IPS-NIHi11 (cell line): Measurements from ENCODE around the gene WASHC1.
"Not testable (repeated sequence)": the region's sequence is repeated elsewhere in the genome, so short reads cannot be mapped to it uniquely, and the experiment has no call there.

Source experiments
- DNase-seq: peaks from one replicate; pipeline ENCODE4 v3.0.0; 2012; ENCODE audit warnings: mixed read lengths, low spot score

The WASHC1 gene

DNA sequence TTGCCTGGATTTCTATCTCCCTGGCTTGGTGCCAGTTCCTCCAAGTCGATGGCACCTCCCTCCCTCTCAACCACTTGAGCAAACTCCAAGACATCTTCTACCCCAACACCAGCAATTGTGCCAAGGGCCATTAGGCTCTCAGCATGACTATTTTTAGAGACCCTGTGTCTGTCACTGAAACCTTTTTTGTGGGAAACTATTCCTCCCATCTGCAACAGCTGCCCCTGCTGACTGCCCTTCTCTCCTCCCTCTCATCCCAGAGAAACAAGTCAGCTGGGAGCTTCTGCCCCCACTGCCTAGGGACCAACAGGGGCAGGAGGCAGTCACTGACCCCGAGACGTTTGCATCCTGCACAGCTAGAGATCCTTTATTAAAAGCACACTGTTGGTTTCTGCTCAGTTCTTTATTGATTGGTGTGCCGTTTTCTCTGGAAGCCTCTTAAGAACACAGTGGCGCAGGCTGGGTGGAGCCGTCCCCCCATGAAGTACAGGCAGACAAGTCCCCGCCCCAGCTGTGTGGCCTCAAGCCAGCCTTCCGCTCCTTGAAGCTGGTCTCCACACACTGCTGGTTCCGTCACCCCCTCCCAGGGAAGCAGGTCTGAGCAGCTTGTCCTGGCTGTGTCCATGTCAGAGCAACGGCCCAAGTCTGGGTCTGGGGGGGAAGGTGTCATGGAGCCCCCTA lies 15.0 kb downstream of the WASHC1 start:
- not testable (repeated sequence) for DNase-seq

- not testable (repeated sequence) for DNase-seq
Measured at GRCh38 chr9:11206-11605, 18.1 kb downstream of the WASHC1 start.

DNA sequence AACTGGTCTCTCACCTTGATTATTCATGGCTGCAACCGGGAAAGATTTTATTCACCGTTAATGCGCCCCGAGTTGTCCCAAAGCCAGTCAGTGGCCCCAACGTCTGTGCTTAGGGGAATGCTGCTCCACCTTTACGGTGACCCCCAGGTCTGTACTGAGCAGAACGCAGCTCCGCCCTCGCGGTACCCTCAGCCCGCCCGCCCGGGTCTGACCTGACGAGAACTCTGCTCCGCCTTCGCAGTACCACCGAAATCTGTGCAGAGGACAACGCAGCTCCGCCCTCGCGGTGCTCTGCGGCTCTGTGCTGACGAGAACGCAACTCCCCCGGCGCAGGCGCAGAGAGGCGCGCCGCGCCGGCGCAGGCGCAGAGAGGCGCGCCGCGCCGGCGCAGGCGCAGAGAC lies 18.6 kb downstream of the WASHC1 start:
- DNase-seq = not testable (repeated sequence)

DNA sequence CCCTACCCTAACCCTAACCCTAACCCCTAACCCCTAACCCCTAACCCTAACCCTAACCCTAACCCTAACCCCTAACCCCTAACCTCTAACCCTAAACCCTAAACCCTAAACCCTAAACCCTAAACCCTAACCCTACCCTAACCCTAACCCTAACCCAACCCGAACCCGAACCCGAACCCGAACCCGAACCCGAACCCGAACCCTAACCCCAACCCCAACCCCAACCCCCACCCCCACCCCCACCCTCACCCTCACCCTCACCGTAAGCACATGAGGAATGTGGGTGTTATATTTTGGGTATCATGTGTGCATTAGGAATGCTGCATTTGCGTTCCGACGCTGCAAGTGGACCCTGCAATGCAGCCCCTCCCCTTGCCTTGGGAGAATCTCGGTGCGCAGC lies 19.0 kb downstream of the WASHC1 start:
- not testable (repeated sequence) for DNase-seq
